ENCODE measurements around the gene CHST1.

CHST1 gene

DNA sequence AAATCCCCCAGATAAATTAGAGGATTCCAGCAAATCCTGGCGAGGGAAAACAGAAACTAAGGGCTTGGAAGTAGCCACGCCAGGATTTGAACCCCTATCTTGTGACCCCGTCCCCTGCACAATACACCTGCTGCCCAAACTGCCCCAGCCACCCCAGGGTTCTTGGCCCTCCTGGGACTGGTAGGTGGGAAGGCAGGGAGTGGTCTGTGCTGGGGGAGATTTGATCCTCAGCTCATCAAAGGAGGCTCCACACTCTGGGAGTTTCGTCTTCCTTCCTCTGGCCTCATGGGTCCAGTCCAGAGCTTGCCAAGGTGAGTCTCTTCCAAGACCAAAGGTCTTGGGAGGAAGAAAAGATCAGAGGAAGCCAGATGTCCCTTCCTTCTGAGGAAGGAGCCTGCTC lies 4.5 kb upstream of the CHST1 start:
- WGBS (ENCODE audit: extremely low coverage, insufficient coverage, insufficient read length), result no CpG with 5 or more reads among the region's 4 CpGs
- Histone ChIP-seq H3K4me1 (ENCODE audit: control insufficient read depth in 1 of 2, insufficient read depth in 2 of 2, low read length in 2 of 2) (peaks cover 0 to under 1% of the 10 kb centered on the region in 2 experiments), H3K9me3 (ENCODE audit: insufficient read depth, low read depth, low read length) (peaks cover 2% of the 10 kb centered on the region), H3K23ac (ENCODE audit: low read length) (no peak overlapping the region), H4K91ac (ENCODE audit: low read depth, low read length) (no peak overlapping the region), H2AFZ (ENCODE audit: insufficient read depth, low read length, poor library complexity) (no peak overlapping the region), H2BK5ac (ENCODE audit: low read depth, low read length, poor library complexity) (no peak overlapping the region), H3K79me1 (ENCODE audit: low read length) (no peaks in the 10 kb centered on the region), H4K12ac (ENCODE audit: low read depth, low read length) (no peak overlapping the region), H3K18ac (ENCODE audit: low read length) (no peak overlapping the region), H3K79me2 (ENCODE audit: control insufficient read depth, insufficient read depth, low read length, poor library complexity) (no peaks in the 10 kb centered on the region), H4K8ac (ENCODE audit: low read depth, low read length) (no peak overlapping the region), H3K27me3 (ENCODE audit: insufficient read depth, low read length) (peaks cover 17% of the 10 kb centered on the region), H3K36me3 (ENCODE audit: control insufficient read depth in 1 of 2, insufficient read depth in 2 of 2, low read length in 2 of 2) (no peaks in the 10 kb centered on the region), H2BK120ac (ENCODE audit: insufficient read depth, low read length, poor library complexity) (no peak overlapping the region), H3K27ac (ENCODE audit: low read depth, low read length) (no peak overlapping the region), H2AK5ac (ENCODE audit: low read length) (no peak overlapping the region), H3K4me2 (ENCODE audit: low read length) (no peak overlapping the region), H2BK12ac (ENCODE audit: low read length) (no peak overlapping the region), H3K9ac (ENCODE audit: low read length) (no peak overlapping the region), H3K14ac (ENCODE audit: low read length) (no peak overlapping the region), H3K4ac (ENCODE audit: low read depth, low read length) (no peak overlapping the region), H3K4me3 (ENCODE audit: low read depth, low read length) (no peak overlapping the region)
- DNase-seq, result no peak

DNA sequence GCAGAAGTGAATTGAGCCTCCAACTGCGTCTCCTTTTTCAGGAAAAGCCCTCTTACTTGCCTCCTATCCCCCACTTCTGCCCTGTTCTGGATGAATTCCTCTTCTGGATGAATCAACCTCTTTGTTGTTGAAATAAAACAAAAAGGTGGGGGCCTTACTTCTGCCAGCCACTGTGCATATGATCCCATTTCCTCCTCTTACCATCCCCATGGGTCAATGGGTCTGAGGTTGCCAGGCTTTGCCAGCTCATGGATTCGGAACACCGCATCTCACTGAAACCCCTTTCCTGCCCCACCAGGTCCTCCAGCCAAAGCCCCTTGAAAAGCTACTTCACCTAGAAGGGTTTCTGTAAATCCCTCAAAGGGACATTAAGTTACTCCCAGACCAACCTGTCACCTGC lies 3.7 kb upstream of the CHST1 start:
- peaks cover 2% of the 10 kb centered on the region for H3K9me3 ChIP-seq (ENCODE audit: insufficient read depth, low read depth, low read length)
- H4K91ac ChIP-seq (ENCODE audit: low read depth, low read length), result no peak overlapping the region
- no peaks in the 10 kb centered on the region for H3K36me3 ChIP-seq (ENCODE audit: control insufficient read depth in 1 of 2, insufficient read depth in 2 of 2, low read length in 2 of 2)
- no peak overlapping the region for H4K8ac ChIP-seq (ENCODE audit: low read depth, low read length)
- DNase-seq, result no peak
- H3K14ac ChIP-seq (ENCODE audit: low read length), result no peak overlapping the region
- no peak overlapping the region for H2AK5ac ChIP-seq (ENCODE audit: low read length)
- H4K12ac ChIP-seq (ENCODE audit: low read depth, low read length), result no peak overlapping the region
- H2AFZ ChIP-seq (ENCODE audit: insufficient read depth, low read length, poor library complexity), result no peak overlapping the region
- no peak overlapping the region for H3K4ac ChIP-seq (ENCODE audit: low read depth, low read length)
- no peak overlapping the region for H3K9ac ChIP-seq (ENCODE audit: low read length)
- peaks cover 25% of the 10 kb centered on the region for H3K27me3 ChIP-seq (ENCODE audit: insufficient read depth, low read length)
- no peak overlapping the region for H3K4me2 ChIP-seq (ENCODE audit: low read length)
- H3K27ac ChIP-seq (ENCODE audit: low read depth, low read length), result no peak overlapping the region
- H3K4me1 ChIP-seq (ENCODE audit: control insufficient read depth in 1 of 2, insufficient read depth in 2 of 2, low read length in 2 of 2), result peaks cover 7 to 8% of the 10 kb centered on the region in 2 experiments
- H2BK120ac ChIP-seq (ENCODE audit: insufficient read depth, low read length, poor library complexity), result no peak overlapping the region
- no peak overlapping the region for H3K23ac ChIP-seq (ENCODE audit: low read length)
- WGBS (ENCODE audit: extremely low coverage, insufficient coverage, insufficient read length), result no CpG with 5 or more reads among the region's 3 CpGs
- no peak overlapping the region for H3K4me3 ChIP-seq (ENCODE audit: low read depth, low read length)
- H2BK5ac ChIP-seq (ENCODE audit: low read depth, low read length, poor library complexity), result no peak overlapping the region
- no peak overlapping the region for H2BK12ac ChIP-seq (ENCODE audit: low read length)
- H3K18ac ChIP-seq (ENCODE audit: low read length), result no peak overlapping the region
- H3K79me2 ChIP-seq (ENCODE audit: control insufficient read depth, insufficient read depth, low read length, poor library complexity), result no peaks in the 10 kb centered on the region
- no peaks in the 10 kb centered on the region for H3K79me1 ChIP-seq (ENCODE audit: low read length)

DNA sequence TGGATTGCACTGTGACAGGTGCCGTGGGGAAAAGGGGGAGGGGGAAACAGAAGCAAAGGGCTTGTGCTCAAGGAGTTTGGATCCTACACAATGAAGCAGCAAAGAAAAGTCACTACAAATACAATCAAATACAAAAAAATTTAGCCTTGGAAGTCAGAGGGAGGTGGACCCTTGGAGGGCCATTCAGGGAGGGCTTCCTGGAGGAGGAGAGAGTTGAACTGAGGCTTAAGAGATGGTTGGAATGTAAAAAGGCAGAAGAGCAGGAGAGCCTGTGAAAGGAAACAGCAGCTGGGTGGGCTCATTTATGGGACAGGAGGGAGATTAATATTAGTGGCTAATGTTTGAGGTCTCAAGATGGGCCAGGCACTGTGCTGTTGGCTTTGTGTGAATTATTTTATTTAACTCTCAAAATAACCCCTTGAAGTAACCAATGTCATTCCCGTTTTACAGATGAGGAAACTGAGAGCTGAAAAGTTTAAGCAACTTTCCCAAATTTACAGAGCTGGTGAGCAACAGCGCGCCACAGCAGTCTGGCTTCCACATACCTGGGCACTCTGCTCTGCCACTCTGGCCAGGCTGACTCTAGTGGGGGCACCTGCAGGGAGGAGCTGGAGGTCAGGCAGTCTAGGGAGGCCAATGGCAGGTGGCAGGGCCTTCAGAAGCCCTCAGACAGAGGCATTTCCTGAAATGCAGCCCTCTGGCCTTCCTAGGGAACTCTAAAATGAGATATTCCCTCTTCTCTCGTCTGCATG lies 2.7 kb upstream of the CHST1 start:
- Histone ChIP-seq H2BK120ac (ENCODE audit: insufficient read depth, low read length, poor library complexity) (no peak overlapping the region), H3K4me1 (ENCODE audit: control insufficient read depth in 1 of 2, insufficient read depth in 2 of 2, low read length in 2 of 2) (peaks cover 8% of the 10 kb centered on the region in 2 experiments), H3K9ac (ENCODE audit: low read length) (no peak overlapping the region), H3K4me2 (ENCODE audit: low read length) (no peak overlapping the region), H3K79me1 (ENCODE audit: low read length) (no peaks in the 10 kb centered on the region), H3K4me3 (ENCODE audit: low read depth, low read length) (no peak overlapping the region), H3K9me3 (ENCODE audit: insufficient read depth, low read depth, low read length) (peaks cover 2% of the 10 kb centered on the region), H3K27ac (ENCODE audit: low read depth, low read length) (no peak overlapping the region), H4K12ac (ENCODE audit: low read depth, low read length) (no peak overlapping the region), H3K18ac (ENCODE audit: low read length) (no peak overlapping the region), H2BK5ac (ENCODE audit: low read depth, low read length, poor library complexity) (no peak overlapping the region), H2AFZ (ENCODE audit: insufficient read depth, low read length, poor library complexity) (no peak overlapping the region), H4K8ac (ENCODE audit: low read depth, low read length) (no peak overlapping the region), H3K14ac (ENCODE audit: low read length) (no peak overlapping the region), H3K27me3 (ENCODE audit: insufficient read depth, low read length) (peaks cover 34% of the 10 kb centered on the region), H3K79me2 (ENCODE audit: control insufficient read depth, insufficient read depth, low read length, poor library complexity) (no peaks in the 10 kb centered on the region), H4K91ac (ENCODE audit: low read depth, low read length) (no peak overlapping the region), H2AK5ac (ENCODE audit: low read length) (no peak overlapping the region), H2BK12ac (ENCODE audit: low read length) (no peak overlapping the region), H3K36me3 (ENCODE audit: control insufficient read depth in 1 of 2, insufficient read depth in 2 of 2, low read length in 2 of 2) (no peaks in the 10 kb centered on the region), H3K4ac (ENCODE audit: low read depth, low read length) (no peak overlapping the region), H3K23ac (ENCODE audit: low read length) (no peak overlapping the region)
- whole genome bisulfite sequencing (ENCODE audit: extremely low coverage, insufficient coverage, insufficient read length), result no CpG with 5 or more reads among the region's 5 CpGs
- DNase-seq, result no peak

DNA sequence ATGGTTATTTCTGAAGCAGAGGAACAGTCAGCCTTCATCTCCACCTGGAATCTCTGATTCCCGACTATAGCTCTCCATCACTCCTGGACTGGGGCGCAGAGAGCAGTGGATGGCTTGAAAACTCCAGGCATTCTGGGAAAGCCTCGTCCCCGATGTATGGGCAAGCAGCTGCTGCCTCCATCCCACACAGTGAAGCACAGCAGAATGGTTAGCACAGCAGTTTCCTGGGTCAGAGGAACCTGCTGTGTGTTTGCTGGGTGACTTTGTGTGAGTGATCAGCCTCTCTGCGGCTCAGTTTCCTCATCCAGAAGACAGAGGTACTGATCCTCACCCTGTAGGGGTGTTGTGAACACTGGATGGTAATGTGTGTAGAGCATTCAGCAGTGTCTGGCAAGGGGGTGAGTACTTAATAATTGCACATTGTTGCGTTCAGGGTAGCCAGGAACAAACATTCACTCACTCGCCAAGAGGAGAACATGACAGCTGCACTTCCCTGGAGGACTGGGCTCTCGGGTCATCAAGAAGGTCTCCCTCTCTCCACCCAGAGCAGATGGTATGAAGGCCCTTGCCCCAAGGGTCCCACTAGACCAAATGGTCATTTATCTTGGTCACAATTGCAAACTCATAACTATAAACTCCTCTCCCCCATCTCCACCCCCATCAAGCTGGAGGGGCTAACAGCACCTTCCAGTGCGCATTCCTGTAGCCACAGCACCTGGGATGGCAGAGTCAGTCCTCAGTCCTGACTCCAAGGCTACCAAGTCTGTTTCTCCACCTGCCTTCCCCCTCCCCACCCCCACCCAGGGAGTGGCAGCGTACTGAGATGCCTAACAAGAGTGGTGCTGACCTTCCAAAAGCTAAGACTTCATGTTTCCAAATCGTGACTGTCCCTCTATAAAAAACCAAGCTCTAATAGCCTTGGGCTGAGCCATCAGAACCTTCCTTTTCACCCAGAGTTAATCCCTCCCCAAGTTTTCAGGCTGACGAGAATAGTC lies 1.5 kb upstream of the CHST1 start:
- no peak overlapping the region for H3K14ac ChIP-seq (ENCODE audit: low read length)
- H3K27me3 ChIP-seq (ENCODE audit: insufficient read depth, low read length), result peaks cover 37% of the 10 kb centered on the region
- peaks cover 2% of the 10 kb centered on the region for H3K9me3 ChIP-seq (ENCODE audit: insufficient read depth, low read depth, low read length)
- H4K8ac ChIP-seq (ENCODE audit: low read depth, low read length), result no peak overlapping the region
- H2AK5ac ChIP-seq (ENCODE audit: low read length), result no peak overlapping the region
- WGBS (ENCODE audit: extremely low coverage, insufficient coverage, insufficient read length), result no CpG with 5 or more reads among the region's 12 CpGs
- H3K36me3 ChIP-seq (ENCODE audit: control insufficient read depth in 1 of 2, insufficient read depth in 2 of 2, low read length in 2 of 2), result no peaks in the 10 kb centered on the region
- no peak overlapping the region for H4K12ac ChIP-seq (ENCODE audit: low read depth, low read length)
- peaks cover 8 to 13% of the 10 kb centered on the region in 2 experiments for H3K4me1 ChIP-seq (ENCODE audit: control insufficient read depth in 1 of 2, insufficient read depth in 2 of 2, low read length in 2 of 2)
- DNase-seq, result no peak
- no peak overlapping the region for H4K91ac ChIP-seq (ENCODE audit: low read depth, low read length)
- no peaks in the 10 kb centered on the region for H3K79me1 ChIP-seq (ENCODE audit: low read length)
- H3K79me2 ChIP-seq (ENCODE audit: control insufficient read depth, insufficient read depth, low read length, poor library complexity), result no peaks in the 10 kb centered on the region
- no peak overlapping the region for H2BK120ac ChIP-seq (ENCODE audit: insufficient read depth, low read length, poor library complexity)
- H3K4me3 ChIP-seq (ENCODE audit: low read depth, low read length), result no peak overlapping the region
- no peak overlapping the region for H3K4ac ChIP-seq (ENCODE audit: low read depth, low read length)
- H3K27ac ChIP-seq (ENCODE audit: low read depth, low read length), result no peak overlapping the region
- no peak overlapping the region for H3K4me2 ChIP-seq (ENCODE audit: low read length)
- no peak overlapping the region for H3K23ac ChIP-seq (ENCODE audit: low read length)
- H2AFZ ChIP-seq (ENCODE audit: insufficient read depth, low read length, poor library complexity), result no peak overlapping the region
- H3K18ac ChIP-seq (ENCODE audit: low read length), result no peak overlapping the region
- H2BK12ac ChIP-seq (ENCODE audit: low read length), result no peak overlapping the region
- no peak overlapping the region for H2BK5ac ChIP-seq (ENCODE audit: low read depth, low read length, poor library complexity)
- no peak overlapping the region for H3K9ac ChIP-seq (ENCODE audit: low read length)
